ENCODE results near the gene RGS7. TPM values are rescaled to one million over a fixed set of nuclear protein-coding genes. Genes with fewer than 3 reads are reported as not detected.

Gene RGS7
- polyA plus RNA-seq, 1 donor from 2014 or later, result 24.2 TPM

DNA sequence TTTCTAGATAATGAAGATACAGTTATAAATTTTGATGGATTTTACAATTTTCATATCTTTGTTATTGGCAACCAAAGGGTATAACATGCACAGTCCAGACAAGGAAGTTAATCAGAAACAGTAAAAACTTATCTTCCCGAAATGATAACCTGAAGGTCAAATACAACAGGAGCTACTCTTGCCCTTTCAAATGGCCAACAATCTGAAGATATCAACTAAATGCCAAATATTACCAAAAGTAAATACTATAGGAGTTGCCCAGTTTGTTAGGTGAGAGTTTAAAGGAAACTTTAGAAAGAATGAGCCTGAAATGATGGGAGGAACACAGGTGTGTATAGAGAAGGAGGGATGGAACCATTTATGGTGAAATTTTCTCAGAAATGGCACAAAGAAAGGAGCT lies 153.2 kb downstream of the RGS7 start:
- H3K79me2 ChIP-seq (replicated peaks; ENCODE audit: insufficient read depth, low read length), result no peaks in the 10 kb centered on the region
- H2AFZ ChIP-seq (ENCODE audit: low read depth, low read length), result no peak overlapping the region
- H3K9me2 ChIP-seq (ENCODE audit: insufficient read depth, low read length), result no peaks in the 10 kb centered on the region
- no peaks in the 10 kb centered on the region for H3F3A ChIP-seq (ENCODE audit: insufficient read depth, low read length, poor library complexity, severe bottlenecking)
- peaks cover 4% of the 10 kb centered on the region for H3K9me3 ChIP-seq (ENCODE audit: low read length)
- H3K4me2 ChIP-seq (ENCODE audit: low read length), result no peak overlapping the region
- H3K4me3 ChIP-seq (ENCODE audit: low read length), result no peak overlapping the region
- no peak for TF ChIP-seq POLR2AphosphoS5 (IDR thresholded peaks at IDR 0.05)
- no peak for TF ChIP-seq EZH2 (IDR thresholded peaks at IDR 0.05; ENCODE audit: borderline replicate concordance, insufficient read depth, low read length, poor library complexity, severe bottlenecking)
- TF ChIP-seq EP300 (conservative IDR thresholded peaks at IDR 0.05; ENCODE audit: poor library complexity, severe bottlenecking), result no peak
- TF ChIP-seq, protein P1, sequence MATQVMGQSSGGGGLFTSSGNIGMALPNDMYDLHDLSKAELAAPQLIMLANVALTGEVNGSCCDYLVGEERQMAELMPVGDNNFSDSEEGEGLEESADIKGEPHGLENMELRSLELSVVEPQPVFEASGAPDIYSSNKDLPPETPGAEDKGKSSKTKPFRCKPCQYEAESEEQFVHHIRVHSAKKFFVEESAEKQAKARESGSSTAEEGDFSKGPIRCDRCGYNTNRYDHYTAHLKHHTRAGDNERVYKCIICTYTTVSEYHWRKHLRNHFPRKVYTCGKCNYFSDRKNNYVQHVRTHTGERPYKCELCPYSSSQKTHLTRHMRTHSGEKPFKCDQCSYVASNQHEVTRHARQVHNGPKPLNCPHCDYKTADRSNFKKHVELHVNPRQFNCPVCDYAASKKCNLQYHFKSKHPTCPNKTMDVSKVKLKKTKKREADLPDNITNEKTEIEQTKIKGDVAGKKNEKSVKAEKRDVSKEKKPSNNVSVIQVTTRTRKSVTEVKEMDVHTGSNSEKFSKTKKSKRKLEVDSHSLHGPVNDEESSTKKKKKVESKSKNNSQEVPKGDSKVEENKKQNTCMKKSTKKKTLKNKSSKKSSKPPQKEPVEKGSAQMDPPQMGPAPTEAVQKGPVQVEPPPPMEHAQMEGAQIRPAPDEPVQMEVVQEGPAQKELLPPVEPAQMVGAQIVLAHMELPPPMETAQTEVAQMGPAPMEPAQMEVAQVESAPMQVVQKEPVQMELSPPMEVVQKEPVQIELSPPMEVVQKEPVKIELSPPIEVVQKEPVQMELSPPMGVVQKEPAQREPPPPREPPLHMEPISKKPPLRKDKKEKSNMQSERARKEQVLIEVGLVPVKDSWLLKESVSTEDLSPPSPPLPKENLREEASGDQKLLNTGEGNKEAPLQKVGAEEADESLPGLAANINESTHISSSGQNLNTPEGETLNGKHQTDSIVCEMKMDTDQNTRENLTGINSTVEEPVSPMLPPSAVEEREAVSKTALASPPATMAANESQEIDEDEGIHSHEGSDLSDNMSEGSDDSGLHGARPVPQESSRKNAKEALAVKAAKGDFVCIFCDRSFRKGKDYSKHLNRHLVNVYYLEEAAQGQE (IDR thresholded peaks at IDR 0.05; ENCODE audit: borderline replicate concordance), result no peak
- TF ChIP-seq SMC3 (conservative IDR thresholded peaks at IDR 0.05; ENCODE audit: poor library complexity), result no peak
- TF ChIP-seq RAD21 (conservative IDR thresholded peaks at IDR 0.05), result no peak
- TF ChIP-seq TAF1 (IDR thresholded peaks at IDR 0.05; ENCODE audit: low read depth), result no peak
- no peaks in the 10 kb centered on the region for H4K20me1 ChIP-seq (ENCODE audit: insufficient read depth)
- no peaks in the 10 kb centered on the region for H3K36me3 ChIP-seq (ENCODE audit: insufficient read depth, low read length)
- H3K27ac ChIP-seq (ENCODE audit: low read length), result no peak overlapping the region
- H3K9ac ChIP-seq (ENCODE audit: low read length), result no peak overlapping the region
- H3K27me3 ChIP-seq (ENCODE audit: insufficient read depth, low read depth, low read length), result no peaks in the 10 kb centered on the region

DNA sequence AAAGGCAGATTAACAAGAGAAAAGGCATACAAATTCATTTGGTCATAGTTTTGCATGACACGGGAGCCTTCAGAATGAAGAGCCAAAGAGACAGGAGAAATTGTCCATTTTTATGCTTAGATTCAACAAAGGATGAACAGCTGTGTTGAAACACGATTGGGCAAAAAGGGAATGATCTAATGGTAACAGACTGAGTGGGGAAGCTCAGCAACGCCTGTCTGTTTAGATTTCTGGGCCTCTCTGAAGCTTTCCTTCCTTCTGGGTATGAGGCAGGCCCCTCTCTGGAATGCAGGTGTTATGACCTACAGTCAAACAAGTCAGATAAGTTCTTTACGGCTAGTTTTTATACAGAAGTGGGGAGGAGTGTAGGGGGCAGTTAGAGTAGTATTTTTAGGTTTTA lies 154.6 kb downstream of the RGS7 start:
- Histone ChIP-seq H3K36me3 (ENCODE audit: insufficient read depth, low read length) (no peaks in the 10 kb centered on the region), H3F3A (ENCODE audit: insufficient read depth, low read length, poor library complexity, severe bottlenecking) (no peaks in the 10 kb centered on the region), H3K4me3 (ENCODE audit: low read length) (no peak overlapping the region), H3K9me2 (ENCODE audit: insufficient read depth, low read length) (no peaks in the 10 kb centered on the region), H3K9me3 (ENCODE audit: low read length) (peaks cover 4% of the 10 kb centered on the region), H3K27me3 (ENCODE audit: insufficient read depth, low read depth, low read length) (no peaks in the 10 kb centered on the region), H3K79me2 (replicated peaks; ENCODE audit: insufficient read depth, low read length) (no peaks in the 10 kb centered on the region), H3K4me2 (ENCODE audit: low read length) (no peak overlapping the region), H3K9ac (ENCODE audit: low read length) (no peak overlapping the region), H4K20me1 (ENCODE audit: insufficient read depth) (no peaks in the 10 kb centered on the region), H2AFZ (ENCODE audit: low read depth, low read length) (no peak overlapping the region), H3K27ac (ENCODE audit: low read length) (no peak overlapping the region)
- no peak for TF ChIP-seq EP300 (conservative IDR thresholded peaks at IDR 0.05; ENCODE audit: poor library complexity, severe bottlenecking)
- TF ChIP-seq TAF1 (IDR thresholded peaks at IDR 0.05; ENCODE audit: low read depth), result no peak
- TF ChIP-seq, protein P1 (IDR thresholded peaks at IDR 0.05; ENCODE audit: borderline replicate concordance), result no peak
- no peak for TF ChIP-seq SMC3 (conservative IDR thresholded peaks at IDR 0.05; ENCODE audit: poor library complexity)
- TF ChIP-seq, protein P2, sequence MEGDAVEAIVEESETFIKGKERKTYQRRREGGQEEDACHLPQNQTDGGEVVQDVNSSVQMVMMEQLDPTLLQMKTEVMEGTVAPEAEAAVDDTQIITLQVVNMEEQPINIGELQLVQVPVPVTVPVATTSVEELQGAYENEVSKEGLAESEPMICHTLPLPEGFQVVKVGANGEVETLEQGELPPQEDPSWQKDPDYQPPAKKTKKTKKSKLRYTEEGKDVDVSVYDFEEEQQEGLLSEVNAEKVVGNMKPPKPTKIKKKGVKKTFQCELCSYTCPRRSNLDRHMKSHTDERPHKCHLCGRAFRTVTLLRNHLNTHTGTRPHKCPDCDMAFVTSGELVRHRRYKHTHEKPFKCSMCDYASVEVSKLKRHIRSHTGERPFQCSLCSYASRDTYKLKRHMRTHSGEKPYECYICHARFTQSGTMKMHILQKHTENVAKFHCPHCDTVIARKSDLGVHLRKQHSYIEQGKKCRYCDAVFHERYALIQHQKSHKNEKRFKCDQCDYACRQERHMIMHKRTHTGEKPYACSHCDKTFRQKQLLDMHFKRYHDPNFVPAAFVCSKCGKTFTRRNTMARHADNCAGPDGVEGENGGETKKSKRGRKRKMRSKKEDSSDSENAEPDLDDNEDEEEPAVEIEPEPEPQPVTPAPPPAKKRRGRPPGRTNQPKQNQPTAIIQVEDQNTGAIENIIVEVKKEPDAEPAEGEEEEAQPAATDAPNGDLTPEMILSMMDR (IDR thresholded peaks at IDR 0.05; ENCODE audit: poor library complexity, severe bottlenecking), result no peak
- no peak for TF ChIP-seq RAD21 (conservative IDR thresholded peaks at IDR 0.05)
- no peak for TF ChIP-seq POLR2AphosphoS5 (IDR thresholded peaks at IDR 0.05)
- TF ChIP-seq EZH2 (IDR thresholded peaks at IDR 0.05; ENCODE audit: borderline replicate concordance, insufficient read depth, low read length, poor library complexity, severe bottlenecking), result no peak
- no peak for TF ChIP-seq MXI1 (conservative IDR thresholded peaks at IDR 0.05; ENCODE audit: poor library complexity, severe bottlenecking)
